NT2/D1 (cell line): Measurements from ENCODE around the gene ROBO2.

Experiments used
- YY1 ChIP-seq: IDR thresholded peaks from 2 replicates; pipeline ENCODE4 v1.6.1; 2011; ENCODE audit not compliant: insufficient read length, insufficient read depth
- ZNF274 ChIP-seq: IDR thresholded peaks from 2 replicates; pipeline ENCODE4 v1.6.1; 2011; ENCODE audit warnings: mild to moderate bottlenecking, low read depth, low read length

DNA sequence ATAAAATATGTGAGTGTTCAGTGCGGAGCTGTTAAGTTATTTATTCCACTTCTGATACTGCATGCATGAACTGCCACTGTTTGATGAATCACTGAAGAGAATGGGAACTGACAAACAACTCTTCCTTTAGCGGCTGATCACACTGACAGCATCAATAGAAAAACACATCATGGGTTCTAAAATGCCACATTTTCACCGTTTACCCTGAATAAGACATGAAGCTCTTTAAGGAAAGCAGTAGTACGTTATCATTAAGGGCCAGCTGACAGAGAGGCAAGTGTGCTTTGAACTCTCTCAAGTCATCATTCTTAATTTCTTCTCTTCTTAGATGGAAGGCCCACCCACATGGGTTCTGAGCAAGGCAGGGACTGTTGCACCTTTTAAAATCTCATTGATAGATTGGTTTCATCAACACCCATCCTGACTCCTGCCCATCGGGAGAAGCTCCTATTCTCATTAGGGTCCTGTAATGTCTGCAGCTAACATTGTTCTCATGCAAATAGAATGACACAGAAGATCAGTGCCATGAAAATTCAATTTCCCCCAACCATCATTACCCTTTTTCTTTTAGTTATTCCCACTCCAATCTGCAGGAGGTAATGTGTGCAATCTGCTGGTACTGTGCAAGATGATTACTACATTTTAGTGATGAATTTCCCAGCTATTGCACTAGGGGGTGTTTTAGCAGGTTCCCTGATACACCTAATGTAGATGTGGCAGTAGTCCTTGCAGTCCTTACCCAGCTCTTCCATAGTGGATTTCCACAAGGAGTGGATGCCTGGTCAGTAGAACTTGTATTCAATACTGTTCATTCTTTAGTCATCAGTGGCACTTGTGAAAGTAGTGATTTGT is 119.1 kb downstream of the ROBO2 start:
- TF ChIP-seq ZNF274 = no peak
- TF ChIP-seq YY1 = no peak
